HCEC 1CT (cell line): Measurements from ENCODE around the gene CALY.
A peak's percentile ranks its signal among the peaks of the same experiment; 100 is the strongest.

Experiments
- DNase-seq: peaks from one replicate; pipeline ENCODE4 v3.0.0-alpha.2; 2017

The CALY gene

GRCh38 chr10:133281628-133282372 is 54.9 kb downstream of the CALY start:
- no peak for DNase-seq

GRCh38 chr10:133281084-133281483 is 55.6 kb downstream of the CALY start:
- no peak for DNase-seq

- no peak for DNase-seq
Measured at GRCh38 chr10:133280391-133281059, 56.2 kb downstream of the CALY start.

- DNase-seq: no peak
Measured at GRCh38 chr10:133279326-133280226, 57.1 kb downstream of the CALY start.

- peak; percentile 41 for DNase-seq
Measured at GRCh38 chr10:133278577-133279265, 58.0 kb downstream of the CALY start.

GRCh38 chr10:133277993-133278576 is 58.6 kb downstream of the CALY start:
- DNase-seq: no peak

- no peak for DNase-seq
Measured at GRCh38 chr10:133277277-133277992, 59.3 kb downstream of the CALY start.

- no peak for DNase-seq
Measured at GRCh38 chr10:133276435-133277201, 60.1 kb downstream of the CALY start, which contains the start of gene ADAM8. TSS of gene ADAM8 (minus strand) at chr10:133276868. CDS start at chr10:133276817, 51 bp downstream.

- DNase-seq: no peak
Measured at GRCh38 chr10:133276100-133276434, 60.6 kb downstream of the CALY start.

GRCh38 chr10:133275684-133276092 is 61.0 kb downstream of the CALY start:
- DNase-seq: no peak

- DNase-seq: no peak
Measured at GRCh38 chr10:133274751-133275683, 61.7 kb downstream of the CALY start.
